OCI-LY7 (cell line): ENCODE data around the gene MTHFSD.

Experiments used
- CTCF ChIP-seq: fragments of 200-600 bp; sonication (generic); conservative IDR thresholded peaks from 2 replicates; pipeline ENCODE4 v1.5.1; 2014; ENCODE audit warnings: mild to moderate bottlenecking, antibody characterized with exemption, low read length, moderate library complexity, mixed read lengths
- EZH2phosphoT487 ChIP-seq: fragments of 200-600 bp; sonication (generic); IDR thresholded peaks from 2 replicates; pipeline ENCODE4 v1.6.1; 2018; ENCODE audit warnings: low read depth, borderline replicate concordance, mild to moderate bottlenecking, mixed run types, antibody characterized with exemption, low read length, moderate library complexity, mixed read lengths

GRCh38 chr16:86484240-86484639 lies 70.8 kb downstream of the MTHFSD start:
- TF ChIP-seq CTCF = no peak
- no peak for TF ChIP-seq EZH2phosphoT487
